Measurements from ENCODE around the gene CHMP1A.

CHMP1A gene

DNA sequence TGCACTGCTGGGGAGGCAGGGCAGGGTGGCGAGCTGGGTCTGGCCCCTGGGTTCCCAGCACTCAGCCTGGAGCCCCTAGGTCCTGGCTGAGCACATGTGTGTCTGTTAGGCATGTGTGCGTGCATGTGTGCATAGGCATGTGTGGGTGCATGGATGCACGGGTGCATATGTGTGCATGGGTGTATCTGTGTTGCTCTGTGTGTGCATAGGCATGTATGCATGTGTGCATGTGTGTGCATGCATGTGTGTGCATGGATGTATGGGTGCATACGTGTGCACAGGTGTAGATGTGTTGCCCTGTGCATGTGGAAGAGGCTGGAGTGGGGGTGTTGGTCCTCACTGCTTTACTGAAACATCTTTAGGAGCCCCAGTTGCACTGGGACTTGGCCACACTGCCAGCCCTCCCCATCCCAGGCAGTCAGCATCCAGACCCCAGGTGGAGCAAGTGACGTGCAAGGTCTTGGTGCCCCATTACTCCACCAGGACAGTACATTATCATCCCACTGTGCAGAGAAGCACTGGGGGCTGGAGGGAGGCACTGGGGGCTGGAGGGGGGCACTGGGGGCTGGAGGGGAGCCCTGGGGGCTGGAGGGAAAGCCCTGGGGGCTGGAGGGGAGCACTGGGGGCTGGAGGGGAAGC is 54.4 kb downstream of the CHMP1A start:
- DNase-seq (ENCODE audit: low read depth): no peak

DNA sequence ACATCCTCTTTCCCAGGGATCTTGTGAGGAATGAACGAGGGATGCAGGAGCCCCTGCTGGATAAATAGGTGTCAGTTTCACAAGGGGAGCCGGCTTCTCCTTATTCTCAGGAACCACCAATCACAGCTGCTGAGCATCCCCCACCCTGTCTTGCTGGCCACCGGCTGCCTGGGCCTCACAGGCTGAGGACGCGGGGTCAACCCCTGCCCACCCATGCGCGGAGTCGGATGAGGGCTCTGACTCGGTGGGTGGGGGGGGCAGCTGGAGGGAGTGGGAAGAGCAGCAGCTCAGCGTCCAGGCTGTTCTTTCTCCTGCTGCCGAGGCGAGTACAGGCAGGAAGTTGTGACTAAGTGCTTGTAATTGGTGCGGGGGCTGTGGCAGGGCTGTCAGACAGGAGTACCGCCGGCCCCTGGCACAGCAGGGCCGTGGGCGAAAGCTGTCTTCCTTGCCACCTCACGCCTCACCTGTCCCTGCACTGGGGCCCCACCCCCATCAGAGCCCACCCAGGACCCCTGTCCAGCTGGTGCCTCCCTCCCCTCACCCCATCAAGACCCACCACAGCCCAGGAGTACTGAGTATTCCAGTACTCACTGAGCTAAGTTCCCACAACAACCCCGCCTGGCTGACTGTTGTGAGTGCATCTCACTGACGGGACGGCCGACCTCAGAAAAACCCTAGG is 55.1 kb downstream of the CHMP1A start:
- DNase-seq (ENCODE audit: low read depth): peak; percentile 93

DNA sequence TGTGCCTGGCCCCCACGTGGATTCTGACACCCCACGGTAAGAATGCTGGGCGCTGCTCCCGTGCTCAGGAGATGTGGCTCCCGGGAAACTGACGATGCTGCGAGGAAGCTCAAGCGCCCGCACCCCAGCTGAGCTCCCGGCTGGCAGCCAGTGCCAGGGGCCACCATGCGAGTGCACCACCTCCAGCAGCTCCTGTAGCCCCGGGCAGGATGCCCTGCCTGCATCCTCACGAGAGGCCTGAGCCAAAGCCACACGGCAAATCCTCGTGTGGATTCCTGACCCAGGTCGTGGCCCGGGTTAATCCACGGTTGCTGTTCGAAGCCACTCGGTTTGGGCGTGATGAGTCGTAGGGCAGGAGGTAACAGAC is 55.6 kb downstream of the CHMP1A start:
- DNase-seq (ENCODE audit: low read depth): no peak

DNA sequence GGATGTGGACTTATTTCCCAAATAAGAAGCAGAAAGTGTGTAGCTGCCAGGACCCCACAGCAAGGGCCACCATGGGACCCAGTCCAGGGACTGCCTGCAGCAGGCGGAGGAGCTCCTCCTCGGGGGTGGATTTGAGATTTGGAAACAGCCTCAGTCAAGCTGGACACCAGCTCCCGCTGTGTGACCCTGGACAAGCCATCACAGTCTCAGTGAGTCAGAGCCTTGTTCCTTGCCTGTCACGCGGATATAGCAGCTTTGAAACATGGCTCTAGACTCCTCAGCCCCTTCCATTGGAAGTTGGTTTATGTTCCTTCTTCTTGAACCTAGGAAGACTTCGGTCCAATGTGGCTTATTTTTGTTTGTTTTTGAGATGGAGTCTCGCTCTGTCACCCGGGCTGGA is 56.6 kb downstream of the CHMP1A start:
- no peak for DNase-seq (ENCODE audit: low read depth)

DNA sequence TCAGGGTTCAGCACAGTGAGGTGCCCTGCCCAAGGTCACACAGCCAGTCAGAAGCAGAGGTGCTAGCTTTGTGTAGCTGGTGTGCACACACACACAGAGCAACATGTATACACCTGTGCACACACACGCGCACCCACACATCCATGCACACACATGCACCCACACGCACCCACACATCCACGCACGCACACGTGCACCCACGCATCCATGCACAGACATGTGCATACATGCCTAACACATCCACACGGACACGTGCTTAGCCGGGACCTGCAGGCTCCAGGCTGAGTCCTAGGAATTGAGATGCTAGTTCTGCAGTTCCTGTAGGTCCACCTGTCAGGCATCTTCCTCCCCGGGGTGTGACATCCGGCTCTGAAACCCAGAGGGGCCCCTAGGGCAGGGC is 57.1 kb downstream of the CHMP1A start:
- no peak for DNase-seq (ENCODE audit: low read depth)

DNA sequence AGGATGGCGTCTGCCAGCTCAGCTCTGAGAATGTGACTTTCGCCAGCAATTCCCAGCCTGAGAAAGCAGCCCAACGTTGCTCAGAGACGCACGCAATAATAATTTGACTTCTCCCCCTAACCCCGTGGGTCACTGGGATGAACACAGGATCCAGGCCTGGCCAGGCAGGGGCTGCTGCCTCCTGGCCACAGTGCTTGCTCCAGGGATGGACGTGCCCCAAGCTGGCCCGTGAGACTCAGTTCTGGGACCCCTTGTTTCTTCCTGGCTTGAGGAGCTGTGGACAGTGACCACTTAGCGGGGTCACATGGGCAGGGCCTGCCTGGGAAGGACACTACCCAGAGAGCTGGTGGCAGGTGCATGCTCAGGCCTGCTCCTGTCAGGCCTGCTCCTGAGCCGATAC is 57.6 kb downstream of the CHMP1A start:
- no peak for DNase-seq (ENCODE audit: low read depth)

DNA sequence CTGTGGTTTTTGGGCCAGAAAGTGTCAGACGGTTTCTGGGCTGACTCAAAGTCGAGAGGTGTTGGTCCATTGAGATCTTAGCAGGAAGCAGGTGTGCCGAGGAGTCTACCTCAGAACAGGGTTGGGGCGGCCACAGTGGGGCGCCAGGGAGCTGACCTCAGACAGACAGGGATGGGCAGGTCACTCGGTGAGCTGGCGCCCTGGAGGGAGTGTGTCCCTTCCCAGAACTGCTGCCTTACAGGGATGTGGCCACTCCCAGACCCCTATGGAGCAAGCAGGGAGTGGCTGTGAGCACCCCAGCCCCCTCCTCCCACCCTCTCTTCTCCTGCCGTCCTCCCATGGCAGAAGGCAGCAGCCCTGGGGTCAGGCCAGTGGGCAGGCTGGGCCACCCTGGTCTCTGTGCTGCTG is 58.1 kb downstream of the CHMP1A start:
- peak; percentile 70 for DNase-seq (ENCODE audit: low read depth)

DNA sequence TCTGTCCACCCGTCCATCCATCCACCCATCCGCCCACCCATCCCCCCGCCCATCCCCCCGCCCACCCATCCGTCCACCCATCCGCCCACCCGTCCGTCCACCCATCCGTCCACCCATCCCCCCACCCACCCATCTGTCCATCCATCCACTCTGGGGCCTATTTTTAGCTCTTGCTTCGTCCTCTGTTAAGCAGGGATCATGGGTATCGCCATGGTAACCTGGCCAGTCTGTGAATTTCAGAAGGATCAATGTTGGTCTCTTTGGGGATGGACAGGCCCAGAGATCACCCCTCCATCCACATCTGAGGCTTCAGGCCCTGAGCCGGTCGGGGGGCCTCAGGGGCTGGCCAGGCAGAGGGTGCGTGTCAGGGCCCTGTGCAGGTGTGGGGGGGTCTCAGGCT is 59.3 kb downstream of the CHMP1A start:
- peak; percentile 69 for DNase-seq (ENCODE audit: low read depth)

DNA sequence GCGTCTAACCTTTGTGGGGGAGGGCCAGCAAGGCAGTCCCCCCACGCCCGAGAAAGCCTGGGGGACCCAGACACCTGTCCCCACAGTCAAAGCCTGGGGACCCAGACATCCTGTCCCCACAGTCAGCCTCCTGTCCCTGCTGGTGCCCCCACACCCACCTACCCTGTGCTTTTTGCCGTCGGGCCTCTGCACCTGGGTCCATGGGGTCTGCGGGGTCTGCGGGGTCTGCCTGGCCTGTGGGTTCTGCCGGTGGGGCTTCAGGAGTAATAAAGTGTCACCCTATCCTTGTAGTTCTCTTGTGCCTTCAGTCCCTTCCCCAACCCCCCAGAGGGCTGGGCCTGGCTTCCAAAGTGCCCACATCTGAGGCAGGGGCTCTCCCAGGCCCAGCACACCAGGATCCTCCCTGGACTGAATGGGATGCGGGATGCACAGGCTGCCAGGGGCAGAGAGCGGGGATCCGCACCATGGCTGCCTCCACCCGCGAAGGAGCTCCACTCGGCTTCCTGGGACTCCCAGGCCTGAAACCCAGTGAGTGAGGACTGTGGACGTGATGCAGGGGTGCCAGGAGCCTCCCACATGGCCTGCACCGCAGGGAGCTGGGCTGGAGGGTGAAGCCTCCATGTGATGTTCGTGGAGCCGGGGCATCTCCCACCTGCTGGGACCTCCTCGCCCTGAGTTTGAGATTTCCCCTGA is 60.4 kb downstream of the CHMP1A start:
- no peak for DNase-seq (ENCODE audit: low read depth)

DNA sequence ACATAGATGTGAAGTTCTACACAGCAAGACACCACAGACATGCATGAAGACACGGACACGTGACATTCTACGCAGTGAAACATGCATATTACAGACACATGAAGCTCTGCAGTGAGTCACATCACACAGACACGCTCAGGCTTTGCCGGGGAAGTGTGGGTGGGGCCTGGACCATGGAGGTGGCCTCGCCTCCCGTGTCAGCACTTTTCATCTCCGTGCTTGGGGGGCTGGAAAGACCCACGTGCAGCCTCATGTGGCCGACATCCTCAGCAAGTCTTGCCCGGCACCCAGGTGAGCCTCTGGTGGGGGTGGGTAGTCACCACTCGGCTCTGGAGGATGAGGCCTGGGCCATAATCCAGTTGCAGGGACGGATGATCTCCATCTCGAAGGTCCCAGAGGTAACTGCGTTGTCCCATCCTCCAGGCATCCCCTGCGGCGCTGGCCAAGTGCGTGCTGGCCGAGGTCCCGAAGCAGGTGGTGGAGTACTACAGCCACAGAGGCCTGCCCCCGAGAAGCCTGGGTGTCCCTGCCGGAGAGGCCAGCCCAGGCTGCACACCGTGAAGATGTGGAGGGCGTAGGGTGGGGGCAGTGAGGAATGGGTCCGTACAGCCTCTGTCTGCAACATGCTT is 61.3 kb downstream of the CHMP1A start:
- DNase-seq (ENCODE audit: low read depth): no peak

DNA sequence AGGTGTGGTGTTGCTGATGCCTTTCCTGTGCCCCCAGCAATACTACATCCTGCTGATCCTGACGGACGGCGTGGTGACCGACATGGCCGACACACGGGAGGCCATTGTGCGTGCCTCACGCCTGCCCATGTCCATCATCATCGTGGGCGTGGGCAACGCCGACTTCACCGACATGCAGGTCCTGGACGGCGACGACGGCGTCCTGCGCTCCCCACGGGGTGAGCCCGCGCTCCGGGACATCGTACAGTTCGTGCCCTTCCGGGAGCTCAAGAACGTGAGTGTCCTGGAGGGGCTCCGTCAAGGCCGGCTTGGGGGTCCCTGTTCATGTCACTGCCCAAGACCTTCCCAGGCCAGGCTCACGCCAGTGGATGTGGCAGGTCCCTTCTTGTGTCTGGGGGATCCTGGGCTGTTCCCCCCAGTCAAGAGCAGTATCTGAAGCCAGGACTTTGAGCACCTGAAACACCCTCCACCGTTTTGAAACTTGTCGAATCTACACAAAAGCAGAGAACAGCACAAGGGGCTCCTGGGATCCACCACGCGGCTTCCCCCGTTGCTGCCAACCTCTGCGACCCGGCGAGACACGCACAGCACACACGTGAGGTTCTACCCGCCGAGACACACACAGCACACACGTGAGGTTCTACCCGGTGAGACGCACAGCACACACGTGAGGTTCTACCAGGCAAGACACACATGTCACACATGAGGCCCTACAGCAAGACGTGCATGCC is 62.0 kb downstream of the CHMP1A start:
- no peak for DNase-seq (ENCODE audit: low read depth)

Data from ELR (cell line).